Esophagus squamous epithelium (tissue), 4 donors: ENCODE results near the gene TERC.

Source experiments
- CTCF ChIP-seq, 6 experiments: fragments of 450-650 bp in 4 of 6; fragments of 200-600 bp in 2 of 6; sonication (generic) in 2 of 6; IDR thresholded peaks; one replicate each; pipeline ENCODE4 v1.5.1; 2016 to 2019; ENCODE audit warnings: antibody characterized with exemption in 6 of 6, mild to moderate bottlenecking in 4 of 6, moderate library complexity in 4 of 6
- POLR2A ChIP-seq, 4 donors: fragments of 450-650 bp; IDR thresholded peaks; one replicate each; pipeline ENCODE4 v1.6.1; 2017; ENCODE audit warnings: antibody characterized with exemption in 4 of 4, mild to moderate bottlenecking in 4 of 4, moderate library complexity in 3 of 4

- TF ChIP-seq POLR2A (IDR thresholded peaks at IDR 0.05) (no peak), CTCF (IDR thresholded peaks at IDR 0.05) (no peak)
Observed at GRCh38 chr3:169759256-169759655, 5.6 kb downstream of the TERC start.
